ENCODE results near the gene MARCHF10.

- TF ChIP-seq CTCF (IDR thresholded peaks at IDR 0.05) (no peak), POLR2AphosphoS5 (IDR thresholded peaks at IDR 0.05) (no peak)
These were observed 137.8 kb downstream of the MARCHF10 start for GRCh38 chr17:62670202-62670821.

Data from breast epithelium (tissue), 3 donors.